ENCODE results near the gene MEGF6.

DNA sequence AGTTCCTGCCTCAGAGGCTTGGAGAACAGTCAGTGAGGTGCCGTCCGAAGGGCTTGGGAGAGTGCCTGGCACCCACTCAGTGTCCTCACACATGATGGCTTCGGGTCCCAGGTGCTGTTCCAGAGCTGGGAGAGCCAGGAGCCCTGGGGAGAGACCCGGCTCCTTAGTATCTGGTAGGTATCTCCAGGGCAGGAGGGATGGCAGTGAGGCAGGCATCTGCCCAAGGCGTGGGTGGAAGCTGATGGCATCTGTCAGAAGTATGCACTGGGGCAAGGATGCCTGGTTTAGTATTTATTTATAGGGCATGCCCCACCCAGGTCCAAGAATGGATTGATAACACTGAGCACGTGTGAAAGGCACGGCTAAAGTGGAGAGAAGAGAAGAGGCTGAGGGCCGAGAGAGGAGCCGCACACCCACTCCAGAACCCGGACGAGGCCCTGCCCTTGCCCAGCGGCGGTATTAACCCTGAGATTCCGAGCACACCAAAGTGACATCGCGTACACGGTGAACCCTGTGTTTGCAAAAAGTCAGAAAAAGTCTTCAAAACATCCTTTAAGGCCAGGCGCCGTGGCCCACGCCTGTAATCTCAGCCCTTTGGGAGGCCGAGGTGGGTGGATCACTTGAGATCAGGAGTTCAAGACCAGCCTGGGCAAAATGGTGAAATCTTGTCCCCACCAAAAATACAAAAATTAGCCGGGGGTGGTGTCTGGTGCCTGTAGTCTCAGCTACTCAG is 43.4 kb upstream of the MEGF6 start:
- TF ChIP-seq POLR2AphosphoS5 (IDR thresholded peaks at IDR 0.05) (no peak), EP300 (IDR thresholded peaks at IDR 0.05) (no peak)

Measured in suprapubic skin (tissue), 4 donors.